Common myeloid progenitor, CD34-positive (primary cell): Measurements from ENCODE around the gene CRIP3.
"Not testable (repeated sequence)": the region's sequence is repeated elsewhere in the genome, so short reads cannot be mapped to it uniquely, and the experiment has no call there.

Experiments
- CTCF ChIA-PET: fragments of 350-600 bp; sonication (Branson Sonifier 250); formaldehyde crosslinking; loops from one replicate; lab custom pipeline; 2021; ENCODE audit warnings: antibody characterized with exemption; lab: Charles Lee
- POLR2A ChIA-PET: fragments of 350-600 bp; sonication (Branson Sonifier 250); formaldehyde crosslinking; loops from one replicate; lab custom pipeline; 2021; ENCODE audit warnings: antibody characterized with exemption; lab: Charles Lee
- DNase-seq, 3 donors: peaks; one replicate each; pipeline versions ENCODE4 v3.0.0 to v3.0.0-alpha.2; 2013
- H3K27ac ChIP-seq, 2 experiments: 1 replicate in 1 of 2; 2 replicates in 1 of 2; pipeline ENCODE4 v1.7.0; 2013; ENCODE audit warnings: inconsistent platforms in 2 of 2, low read length in 2 of 2, mild to moderate bottlenecking in 2 of 2, low read depth in 1 of 2, moderate library complexity in 1 of 2; ENCODE audit not compliant: severe bottlenecking in 2 of 2, insufficient read depth in 1 of 2, poor library complexity in 1 of 2
- H3K27me3 ChIP-seq, 5 experiments: replicated peaks in 2 of 5; 1 replicate in 3 of 5; 2 replicates in 2 of 5; pipeline versions ENCODE4 v1.6.1 to v1.7.0; 2013; ENCODE audit warnings: low read length in 4 of 5, mild to moderate bottlenecking in 2 of 5, moderate library complexity in 2 of 5, inconsistent platforms in 1 of 5; ENCODE audit not compliant: insufficient read depth in 5 of 5, control insufficient read depth in 4 of 5
- H3K36me3 ChIP-seq, 4 experiments: 1 replicate in 2 of 4; 2 replicates in 2 of 4; pipeline versions ENCODE4 v1.6.1 to v1.7.0; 2013; ENCODE audit warnings: low read length in 3 of 4, control low read depth in 1 of 4, mild to moderate bottlenecking in 1 of 4; ENCODE audit not compliant: control insufficient read depth in 4 of 4, insufficient read depth in 4 of 4
- H3K4me1 ChIP-seq, 4 experiments: 1 replicate in 3 of 4; 2 replicates in 1 of 4; pipeline versions ENCODE4 v1.6.1 to v1.7.1; 2013; ENCODE audit warnings: low read length in 3 of 4, mild to moderate bottlenecking in 3 of 4, control low read depth in 1 of 4, inconsistent platforms in 1 of 4, moderate library complexity in 1 of 4; ENCODE audit not compliant: control insufficient read depth in 4 of 4, insufficient read depth in 4 of 4; ENCODE audit errors: control extremely low read depth in 1 of 4
- H3K4me3 ChIP-seq, 7 experiments: 1 replicate in 4 of 7; 2 replicates in 3 of 7; pipeline versions ENCODE4 v1.5.1 to v1.7.0; 2013; ENCODE audit warnings: mild to moderate bottlenecking in 7 of 7, low read length in 6 of 7, moderate library complexity in 6 of 7, inconsistent platforms in 2 of 7, low read depth in 2 of 7, control low read depth in 1 of 7; ENCODE audit not compliant: insufficient read depth in 4 of 7, control insufficient read depth in 1 of 7; ENCODE audit errors: extremely low read depth in 1 of 7
- H3K9me3 ChIP-seq, 5 experiments: 1 replicate in 4 of 5; 2 replicates in 1 of 5; pipeline versions ENCODE4 v1.6.1 to v1.7.1; 2013; ENCODE audit warnings: low read length in 4 of 5, mild to moderate bottlenecking in 2 of 5, inconsistent platforms in 1 of 5, low read depth in 1 of 5, moderate library complexity in 1 of 5; ENCODE audit not compliant: control insufficient read depth in 4 of 5, insufficient read depth in 2 of 5; ENCODE audit errors: control extremely low read depth in 1 of 5
- WGBS: methylation state at CpG from one replicate; pipeline ENCODE4 v1.1.5; 2013; ENCODE audit not compliant: insufficient coverage; 5-methylcytosine and 5-hydroxymethylcytosine counted together

The CRIP3 gene

DNA sequence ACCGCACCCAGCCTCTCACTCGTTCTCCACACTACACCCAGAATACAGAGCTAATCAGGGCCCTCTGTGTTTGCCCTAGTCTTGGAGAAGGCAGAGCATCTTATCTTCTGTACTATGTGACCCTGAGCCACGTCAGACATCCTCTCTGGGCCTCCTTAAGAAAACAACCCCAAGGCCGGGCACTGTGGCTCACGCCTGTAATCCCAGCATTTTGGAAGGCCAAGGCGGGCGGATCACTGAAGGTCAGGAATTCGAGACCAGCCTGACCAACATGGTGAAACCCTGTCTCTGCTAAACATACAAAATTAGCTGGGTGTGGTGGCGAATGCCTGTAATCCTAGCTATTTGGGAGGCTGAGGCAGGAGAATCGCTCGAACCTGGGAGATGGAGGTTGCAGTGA is 5.6 kb downstream of the CRIP3 start:
- H3K27me3 ChIP-seq, DNase-seq, H3K4me1 ChIP-seq, H3K27ac ChIP-seq, H3K9me3 ChIP-seq, H3K36me3 ChIP-seq, H3K4me3 ChIP-seq, POLR2A ChIA-PET: not testable (repeated sequence)
- CTCF ChIA-PET, result interaction anchor here (1.5 kb wide), 1 partner anchor 15 kb away, joined by 3 read pairs; no protein-coding TSS in a partner anchor
- 96% methylated on average over 6 of the region's 11 CpGs for WGBS

- ChIA-PET CTCF (no interaction called here), POLR2A (interaction anchor here (0.6 kb wide), 1 partner anchor 716 kb away, joined by 3 read pairs; no protein-coding TSS in a partner anchor)
- no peak overlapping the region for H3K27ac ChIP-seq
- no peaks in the 10 kb centered on the region for H3K36me3 ChIP-seq
- no peak for DNase-seq
- H3K9me3 ChIP-seq, result no peaks in the 10 kb centered on the region
- H3K27me3 ChIP-seq, result peaks cover 0 to 11% (median 1%) of the 10 kb centered on the region in 5 experiments
- WGBS, result 89% methylated on average over 17 of the region's 19 CpGs
- no peak overlapping the region for H3K4me3 ChIP-seq
- no peaks in the 10 kb centered on the region for H3K4me1 ChIP-seq
Observed at GRCh38 chr6:43302126-43302525, 6.5 kb downstream of the CRIP3 start.

- Histone ChIP-seq H3K36me3 (no peaks in the 10 kb centered on the region), H3K27me3 (peaks cover 0 to 14% (median 1%) of the 10 kb centered on the region in 5 experiments), H3K4me1 (no peaks in the 10 kb centered on the region), H3K27ac (no peak overlapping the region), H3K4me3 (no peak overlapping the region), H3K9me3 (no peaks in the 10 kb centered on the region)
- no peak for DNase-seq
- ChIA-PET CTCF (no interaction called here), POLR2A (no interaction called here)
- WGBS, result 83% methylated on average over 5 of the region's 15 CpGs
Observed at GRCh38 chr6:43301081-43301870, 7.3 kb downstream of the CRIP3 start.

GRCh38 chr6:43299338-43300293 is 9.0 kb downstream of the CRIP3 start:
- WGBS, result 98% methylated on average over 15 of the region's 18 CpGs
- no peaks in the 10 kb centered on the region for H3K4me1 ChIP-seq
- H3K27me3 ChIP-seq, result peaks cover 0 to 14% (median 1%) of the 10 kb centered on the region in 5 experiments
- no peak for DNase-seq
- H3K4me3 ChIP-seq, result no peak overlapping the region
- no peaks in the 10 kb centered on the region for H3K9me3 ChIP-seq
- no peaks in the 10 kb centered on the region for H3K36me3 ChIP-seq
- no peak overlapping the region for H3K27ac ChIP-seq
- ChIA-PET CTCF (interaction anchor here (2.2 kb wide), 1 partner anchor 9 kb away, joined by 13 read pairs; the partner anchor contains the start of gene CRIP3), POLR2A (no interaction called here)

DNA sequence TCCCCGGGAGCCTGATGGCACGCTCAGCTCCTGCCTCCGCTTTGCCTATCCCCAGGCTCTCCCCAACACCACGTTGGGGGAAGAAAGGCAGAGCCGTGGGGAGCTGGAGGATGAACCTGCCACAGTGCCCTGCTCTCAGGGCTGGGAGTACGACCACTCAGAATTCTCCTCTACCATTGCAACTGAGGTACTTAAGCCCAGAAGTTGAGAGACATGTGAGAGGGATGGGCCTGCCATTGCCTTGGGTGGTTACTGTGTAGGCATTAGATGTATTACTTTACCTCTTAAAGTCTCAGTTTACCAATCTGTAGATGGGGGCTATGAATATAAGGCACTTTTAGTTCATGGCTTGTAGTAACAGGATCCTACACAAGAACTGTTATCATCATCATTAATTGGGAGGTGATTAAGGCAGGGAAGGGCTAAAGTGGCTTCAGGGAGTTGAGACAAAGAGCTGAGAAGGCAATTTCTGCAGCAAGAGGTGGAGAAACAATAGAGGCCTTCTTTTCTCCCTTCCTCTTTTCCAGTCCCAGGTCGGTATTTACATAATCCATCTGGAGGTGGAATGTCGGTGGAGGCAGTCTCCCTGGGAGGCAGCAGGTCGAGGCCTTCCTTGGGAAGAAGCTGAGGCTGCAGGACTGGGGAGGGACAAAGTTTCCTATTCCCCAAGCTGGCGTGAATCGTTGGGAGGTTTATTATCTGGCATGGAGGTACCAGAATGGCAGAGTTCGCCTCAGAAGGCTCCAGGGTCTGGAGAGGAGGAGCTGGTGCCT is 9.9 kb downstream of the CRIP3 start:
- no peak overlapping the region for H3K4me3 ChIP-seq
- ChIA-PET CTCF (interaction anchor here (2.2 kb wide), 1 partner anchor 10 kb away, joined by 13 read pairs; the partner anchor contains the start of gene CRIP3), POLR2A (no interaction called here)

GRCh38 chr6:43297644-43298564 is 10.7 kb downstream of the CRIP3 start, which contains the start of gene SLC22A7:
Gene SLC22A7, plus strand, starts transcription at chr6:43298260. Its CDS starts 99 bp downstream, at chr6:43298359.
- CTCF ChIA-PET, result interaction anchor here (0.5 to 2.4 kb wide), 6 partner anchors 9 to 1364 kb away, joined by 3 to 13 read pairs (median 5); partner anchors contain the start of gene CRIP3
- no peak for DNase-seq
- 83% methylated on average over 9 of the region's 10 CpGs for WGBS
- Histone ChIP-seq H3K27ac (no peak within 1 kb of the TSS), H3K4me3 (no peak within 1 kb of the TSS), H3K36me3 (no peaks in the 10 kb centered on the region), H3K4me1 (no peaks in the 10 kb centered on the region), H3K27me3 (peaks cover 0 to 14% (median 2%) of the 10 kb centered on the region in 5 experiments), H3K9me3 (no peaks in the 10 kb centered on the region)
- POLR2A ChIA-PET, result interaction anchor here (0.6 kb wide), 1 partner anchor 157 kb away, joined by 3 read pairs; the partner anchor contains the start of gene DLK2

More for the DNA sequence above, 9.9 kb downstream of the CRIP3 start:
- H3K4me1 ChIP-seq, result no peaks in the 10 kb centered on the region
- 81% methylated on average over 6 of the region's 12 CpGs for WGBS
- peaks cover 0 to 14% (median 1%) of the 10 kb centered on the region in 5 experiments for H3K27me3 ChIP-seq
- DNase-seq, result no peak
- no peaks in the 10 kb centered on the region for H3K36me3 ChIP-seq
- H3K27ac ChIP-seq, result no peak overlapping the region
- no peaks in the 10 kb centered on the region for H3K9me3 ChIP-seq
